Activated T-cell treated with anti-CD3 and anti-CD28 coated beads, Interleukin-2, amount 50 U/mL, for 4 hours (primary cell): ENCODE measurements around the gene ZNF672. TPM values are rescaled to one million over a fixed set of nuclear protein-coding genes. Genes with fewer than 3 reads are reported as not detected.
"Not testable (repeated sequence)": the region's sequence is repeated elsewhere in the genome, so short reads cannot be mapped to it uniquely, and the experiment has no call there.

Experiments
- ATAC-seq, 2 donors: fragments of 200-7000 bp; cut with Tn5 transposase; one replicate each; pipeline ENCODE4 v1.10.0; 2021
- DNase-seq: peaks from one replicate; pipeline ENCODE4 v3.0.0-alpha.2; 2020
- H3K27me3 Mint-ChIP-seq: one replicate; pipeline ENCODE4 v1.8.0; 2021; ENCODE audit warnings: low read depth, mixed read lengths
- H3K36me3 Mint-ChIP-seq: one replicate; pipeline ENCODE4 v1.8.0; 2022; ENCODE audit warnings: mixed read lengths; ENCODE audit not compliant: insufficient read depth
- H3K4me1 Mint-ChIP-seq: one replicate; pipeline ENCODE4 v1.8.0; 2021; ENCODE audit warnings: low read depth, mixed read lengths
- H3K4me3 Mint-ChIP-seq: one replicate; pipeline ENCODE4 v1.8.0; 2021; ENCODE audit warnings: mild to moderate bottlenecking, moderate library complexity, mixed read lengths
- H3K9me3 Mint-ChIP-seq: one replicate; pipeline ENCODE4 v1.8.0; 2021; ENCODE audit warnings: mixed read lengths
- total RNA-seq, 3 donors: library from RNA; stranded (reverse); gene quantifications; one replicate each; pipeline ENCODE4 v1.2.1, GENCODE V29; 2021

The ZNF672 gene
- total RNA-seq, 3 donors from 2014 or later: 35.9 to 38.3 (median 37.2) TPM

GRCh38 chr1:248860007-248860406 is 22.0 kb downstream of the ZNF672 start:
- Mint-ChIP-seq H3K4me3 (peak overlapping the region; percentile 91), H3K9me3 (no peaks in the 10 kb centered on the region), H3K27me3 (no peaks in the 10 kb centered on the region), H3K4me1 (peaks cover 59% of the 10 kb centered on the region), H3K36me3 (peaks cover 4% of the 10 kb centered on the region)
- no peak for DNase-seq
- ATAC-seq: no peak

GRCh38 chr1:248861616-248862015 is 23.6 kb downstream of the ZNF672 start:
- no peaks in the 10 kb centered on the region for H3K9me3 Mint-ChIP-seq
- no peaks in the 10 kb centered on the region for H3K36me3 Mint-ChIP-seq
- no peaks in the 10 kb centered on the region for H3K27me3 Mint-ChIP-seq
- ATAC-seq (no peak), DNase-seq (no peak)
- no peak overlapping the region for H3K4me3 Mint-ChIP-seq
- H3K4me1 Mint-ChIP-seq: peaks cover 45% of the 10 kb centered on the region

DNA sequence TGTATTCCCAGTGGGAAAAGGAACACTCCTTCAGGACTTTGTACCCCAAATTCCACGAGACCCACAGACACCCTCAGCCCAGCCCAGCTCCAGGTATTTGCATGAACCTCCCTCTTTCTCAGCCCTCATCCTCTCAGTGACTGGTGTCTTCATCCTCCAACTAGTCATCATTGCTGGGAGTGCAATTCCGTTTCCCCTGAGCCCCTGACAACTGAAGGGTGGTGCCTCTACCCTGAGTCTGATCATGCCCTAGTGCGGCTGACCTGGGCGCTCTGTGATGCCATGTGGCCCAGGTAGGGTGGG is 24.6 kb downstream of the ZNF672 start:
- DNase-seq (no peak), ATAC-seq (peak; percentile 14 to 21)
- peak overlapping the region; percentile 87 for H3K4me3 Mint-ChIP-seq
- no peaks in the 10 kb centered on the region for H3K9me3 Mint-ChIP-seq
- peaks cover 38% of the 10 kb centered on the region for H3K4me1 Mint-ChIP-seq
- H3K36me3 Mint-ChIP-seq: no peaks in the 10 kb centered on the region
- H3K27me3 Mint-ChIP-seq: no peaks in the 10 kb centered on the region

GRCh38 chr1:248862998-248863881 is 25.2 kb downstream of the ZNF672 start:
- Mint-ChIP-seq H3K27me3 (no peaks in the 10 kb centered on the region), H3K36me3 (no peaks in the 10 kb centered on the region), H3K4me3 (peak overlapping the region; percentile 87), H3K9me3 (no peaks in the 10 kb centered on the region), H3K4me1 (peaks cover 32% of the 10 kb centered on the region)
- ATAC-seq (peak; percentile 68 to 71), DNase-seq (peak; percentile 75)

- Mint-ChIP-seq H3K9me3 (no peaks in the 10 kb centered on the region), H3K27me3 (peaks cover 3% of the 10 kb centered on the region), H3K4me3 (no peak overlapping the region), H3K36me3 (no peaks in the 10 kb centered on the region), H3K4me1 (peaks cover 18% of the 10 kb centered on the region)
- ATAC-seq: no peak
- no peak for DNase-seq
Observed at GRCh38 chr1:248871837-248872401, 33.9 kb downstream of the ZNF672 start.

- Mint-ChIP-seq H3K4me3 (peak overlapping the region; percentile 89), H3K36me3 (no peaks in the 10 kb centered on the region), H3K9me3 (no peaks in the 10 kb centered on the region), H3K4me1 (peaks cover 18% of the 10 kb centered on the region), H3K27me3 (peaks cover 3% of the 10 kb centered on the region)
- DNase-seq: no peak
- peak; percentile 50 for ATAC-seq
Observed at GRCh38 chr1:248872752-248873408, 34.9 kb downstream of the ZNF672 start.

- ATAC-seq: peak; percentile 86 to 87
- Mint-ChIP-seq H3K27me3 (peaks cover 3% of the 10 kb centered on the region), H3K4me1 (peaks cover 18% of the 10 kb centered on the region)
Observed at GRCh38 chr1:248873409-248873992, 35.5 kb downstream of the ZNF672 start.

GRCh38 chr1:248873993-248874533 is 36.0 kb downstream of the ZNF672 start:
- Mint-ChIP-seq H3K4me1 (peaks cover 18% of the 10 kb centered on the region), H3K9me3 (no peaks in the 10 kb centered on the region), H3K4me3 (peak overlapping the region; percentile 89), H3K27me3 (peaks cover 3% of the 10 kb centered on the region), H3K36me3 (no peaks in the 10 kb centered on the region)
- ATAC-seq (peak; percentile 53 to 71), DNase-seq (peak; percentile 82)

More at GRCh38 chr1:248873409-248873992, 35.5 kb downstream of the ZNF672 start:
- H3K4me3 Mint-ChIP-seq: peak overlapping the region; percentile 89
- no peaks in the 10 kb centered on the region for H3K9me3 Mint-ChIP-seq
- no peaks in the 10 kb centered on the region for H3K36me3 Mint-ChIP-seq
- peak; percentile 93 for DNase-seq

DNA sequence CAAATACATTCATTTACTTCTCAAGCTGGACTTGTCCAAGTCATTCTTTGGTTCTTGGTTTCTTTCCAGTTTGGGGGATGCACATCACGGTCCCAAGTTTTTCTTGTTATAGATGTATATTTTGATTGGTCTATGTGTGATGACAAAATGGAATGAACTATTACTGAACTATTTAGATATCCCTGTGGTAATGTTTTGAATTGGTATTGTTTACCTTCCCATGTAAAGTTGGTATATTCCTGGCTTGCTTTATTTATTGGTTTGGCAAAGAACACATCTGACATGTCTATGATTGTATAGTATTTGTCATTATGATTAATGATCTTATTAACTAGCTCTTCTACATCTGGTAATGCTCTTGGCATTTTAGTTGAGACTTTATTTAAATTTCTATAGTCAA is 43.2 kb downstream of the ZNF672 start:
- H3K27me3 Mint-ChIP-seq: no peaks in the 10 kb centered on the region
- no peak overlapping the region for H3K4me3 Mint-ChIP-seq

GRCh38 chr1:248882427-248882826 is 44.4 kb downstream of the ZNF672 start:
- not testable (repeated sequence) for H3K4me1 Mint-ChIP-seq, H3K9me3 Mint-ChIP-seq, H3K36me3 Mint-ChIP-seq, ATAC-seq, H3K27me3 Mint-ChIP-seq, DNase-seq, H3K4me3 Mint-ChIP-seq

More for the DNA sequence above, 43.2 kb downstream of the ZNF672 start:
- peaks cover 6% of the 10 kb centered on the region for H3K4me1 Mint-ChIP-seq
- no peaks in the 10 kb centered on the region for H3K36me3 Mint-ChIP-seq
- DNase-seq (no peak), ATAC-seq (no peak)
- no peaks in the 10 kb centered on the region for H3K9me3 Mint-ChIP-seq

DNA sequence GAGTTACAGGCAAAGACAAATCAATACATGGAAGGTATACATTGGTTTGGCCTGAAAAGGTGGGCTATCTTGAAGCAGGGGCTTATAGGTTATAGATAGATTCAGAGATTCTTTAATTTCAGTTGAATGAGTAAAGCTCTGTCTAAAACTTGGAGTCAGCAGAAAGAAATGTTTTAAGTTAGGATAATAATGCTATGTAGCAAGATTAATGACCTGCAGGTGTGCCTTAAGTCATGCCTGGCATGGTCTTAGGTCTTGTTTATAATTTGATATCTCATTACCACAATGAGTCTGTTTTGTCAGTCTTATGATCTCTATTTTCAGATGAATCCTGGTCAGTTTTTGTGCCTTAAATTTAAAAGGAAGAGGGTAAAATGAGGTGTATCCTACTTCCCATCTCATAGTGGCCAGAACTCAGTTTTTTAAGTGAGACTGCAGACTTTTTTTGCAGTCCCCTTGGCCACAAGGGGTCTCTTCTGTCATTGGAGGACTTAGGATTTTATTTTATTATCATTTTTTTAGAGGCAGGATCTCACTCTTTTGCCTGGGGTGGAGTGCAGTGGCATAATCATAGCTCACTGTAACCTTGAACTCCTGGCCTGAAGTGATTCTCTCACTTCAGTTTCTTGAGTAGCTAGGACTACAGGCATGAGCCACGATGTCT is 46.7 kb downstream of the ZNF672 start:
- ATAC-seq (no peak), DNase-seq (no peak)
- peaks cover 6% of the 10 kb centered on the region for H3K27me3 Mint-ChIP-seq
- H3K4me1 Mint-ChIP-seq: no peaks in the 10 kb centered on the region
- H3K36me3 Mint-ChIP-seq: no peaks in the 10 kb centered on the region
- no peaks in the 10 kb centered on the region for H3K9me3 Mint-ChIP-seq
- no peak overlapping the region for H3K4me3 Mint-ChIP-seq

DNA sequence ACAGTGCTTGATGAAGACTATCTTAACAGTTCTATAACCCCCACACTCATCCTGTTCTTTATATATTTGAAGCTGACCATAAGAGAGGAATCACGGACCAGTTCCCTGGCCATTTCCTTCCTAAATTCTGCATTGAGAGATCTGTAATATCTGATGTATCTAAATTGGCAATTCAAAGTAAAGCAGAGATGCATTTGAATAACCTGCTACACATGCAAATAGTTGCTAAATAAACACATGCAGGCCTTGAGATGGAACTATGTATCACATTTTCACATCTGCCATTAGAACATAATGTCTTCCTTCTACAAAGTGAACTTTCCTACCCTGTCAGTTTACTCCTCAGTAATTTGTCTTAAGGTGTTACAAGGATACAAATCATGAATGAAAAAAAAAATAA is 47.6 kb downstream of the ZNF672 start:
- peaks cover 12% of the 10 kb centered on the region for H3K27me3 Mint-ChIP-seq

GRCh38 chr1:248886237-248886895 is 48.3 kb downstream of the ZNF672 start:
- ATAC-seq: no peak
- Mint-ChIP-seq H3K9me3 (no peaks in the 10 kb centered on the region), H3K27me3 (peaks cover 19% of the 10 kb centered on the region), H3K4me3 (no peak overlapping the region), H3K4me1 (no peaks in the 10 kb centered on the region), H3K36me3 (no peaks in the 10 kb centered on the region)
- no peak for DNase-seq

More for the DNA sequence above, 47.6 kb downstream of the ZNF672 start:
- ATAC-seq: no peak
- no peaks in the 10 kb centered on the region for H3K9me3 Mint-ChIP-seq
- no peaks in the 10 kb centered on the region for H3K4me1 Mint-ChIP-seq
- no peak overlapping the region for H3K4me3 Mint-ChIP-seq
- H3K36me3 Mint-ChIP-seq: no peaks in the 10 kb centered on the region
- no peak for DNase-seq
